ENCODE data around the gene CYP4Z1. TPM values are rescaled to one million over a fixed set of nuclear protein-coding genes. Genes with fewer than 3 reads are reported as not detected.
"Not testable (repeated sequence)": the region's sequence is repeated elsewhere in the genome, so short reads cannot be mapped to it uniquely, and the experiment has no call there.

The CYP4Z1 gene
- total and polyA plus RNA-seq, 4 donors, result 0.25 to 1.3 (median 1.2) TPM

DNA sequence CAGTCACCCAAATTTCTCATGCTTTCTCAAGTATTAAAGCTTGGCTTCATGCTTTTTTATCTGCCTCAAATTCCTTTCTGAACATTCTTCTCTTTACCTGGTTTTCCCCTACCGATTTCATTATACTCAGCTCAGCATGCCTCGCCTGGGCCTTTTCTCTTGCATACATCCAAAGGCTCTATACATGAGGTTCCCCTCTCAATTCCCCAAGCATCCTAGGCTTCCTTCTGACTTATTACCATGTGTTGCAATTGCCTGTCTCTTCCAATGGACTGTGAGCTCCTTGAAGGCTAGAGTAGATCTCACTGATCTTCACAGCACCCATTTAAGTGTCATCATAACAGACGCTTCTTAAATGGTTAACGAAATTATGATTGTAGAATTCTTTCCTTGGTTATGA is 46.1 kb downstream of the CYP4Z1 start:
- TF ChIP-seq, protein P1, sequence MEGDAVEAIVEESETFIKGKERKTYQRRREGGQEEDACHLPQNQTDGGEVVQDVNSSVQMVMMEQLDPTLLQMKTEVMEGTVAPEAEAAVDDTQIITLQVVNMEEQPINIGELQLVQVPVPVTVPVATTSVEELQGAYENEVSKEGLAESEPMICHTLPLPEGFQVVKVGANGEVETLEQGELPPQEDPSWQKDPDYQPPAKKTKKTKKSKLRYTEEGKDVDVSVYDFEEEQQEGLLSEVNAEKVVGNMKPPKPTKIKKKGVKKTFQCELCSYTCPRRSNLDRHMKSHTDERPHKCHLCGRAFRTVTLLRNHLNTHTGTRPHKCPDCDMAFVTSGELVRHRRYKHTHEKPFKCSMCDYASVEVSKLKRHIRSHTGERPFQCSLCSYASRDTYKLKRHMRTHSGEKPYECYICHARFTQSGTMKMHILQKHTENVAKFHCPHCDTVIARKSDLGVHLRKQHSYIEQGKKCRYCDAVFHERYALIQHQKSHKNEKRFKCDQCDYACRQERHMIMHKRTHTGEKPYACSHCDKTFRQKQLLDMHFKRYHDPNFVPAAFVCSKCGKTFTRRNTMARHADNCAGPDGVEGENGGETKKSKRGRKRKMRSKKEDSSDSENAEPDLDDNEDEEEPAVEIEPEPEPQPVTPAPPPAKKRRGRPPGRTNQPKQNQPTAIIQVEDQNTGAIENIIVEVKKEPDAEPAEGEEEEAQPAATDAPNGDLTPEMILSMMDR (IDR thresholded peaks at IDR 0.05; ENCODE audit: control extremely low read depth, extremely low read depth), result no peak
- DNase-seq (no peak), ATAC-seq (ENCODE audit: insufficient read depth, low FRiP score) (no peak)
- Histone ChIP-seq H3K4me1 (ENCODE audit: control insufficient read depth in 5 of 5, insufficient read depth in 5 of 5, low read length in 5 of 5) (no peaks in the 10 kb centered on the region), H3K4me3 (no peak overlapping the region), H3K27me3 (ENCODE audit: control insufficient read depth in 3 of 3, insufficient read depth in 3 of 3, low read length in 2 of 3) (no peaks in the 10 kb centered on the region), H3K36me3 (ENCODE audit: control insufficient read depth in 4 of 4, insufficient read depth in 4 of 4, low read length in 4 of 4) (no peaks in the 10 kb centered on the region), H3K9ac (ENCODE audit: insufficient read depth in 1 of 2, low read length in 2 of 2) (no peak overlapping the region), H3K27ac (ENCODE audit: low read depth in 1 of 2, low read length in 1 of 2) (no peak overlapping the region), H3K9me3 (ENCODE audit: control insufficient read depth in 4 of 4, insufficient read depth in 3 of 4, low read length in 3 of 4) (no peaks in the 10 kb centered on the region)
- 84 to 88% methylated on average over 4 of the region's 4 CpGs for WGBS, 2 donors

DNA sequence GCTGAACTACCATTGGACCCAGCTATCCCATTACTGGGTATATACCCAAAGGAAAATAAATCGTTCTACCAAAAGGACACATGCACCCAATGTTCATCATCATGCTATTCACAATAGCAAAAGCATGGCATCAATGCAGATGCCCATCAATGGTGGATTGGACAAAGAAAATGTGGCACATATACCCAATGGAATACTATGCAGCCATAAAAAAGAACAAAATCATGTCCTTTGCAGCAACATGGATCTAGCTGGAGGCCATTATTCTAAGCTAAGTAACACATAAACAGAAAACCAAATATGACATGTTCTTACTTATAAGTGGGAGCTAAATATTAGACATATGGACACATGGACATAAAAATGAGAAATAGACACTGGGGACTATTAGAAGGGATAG is 54.0 kb downstream of the CYP4Z1 start:
- ATAC-seq (ENCODE audit: insufficient read depth, low FRiP score); H3K9ac ChIP-seq (ENCODE audit: insufficient read depth in 1 of 2, low read length in 2 of 2); H3K27me3 ChIP-seq (ENCODE audit: control insufficient read depth in 3 of 3, insufficient read depth in 3 of 3, low read length in 2 of 3); H3K4me1 ChIP-seq (ENCODE audit: control insufficient read depth in 5 of 5, insufficient read depth in 5 of 5, low read length in 5 of 5); H3K4me3 ChIP-seq; H3K36me3 ChIP-seq (ENCODE audit: control insufficient read depth in 4 of 4, insufficient read depth in 4 of 4, low read length in 4 of 4); DNase-seq; H3K27ac ChIP-seq (ENCODE audit: low read depth in 1 of 2, low read length in 1 of 2); H3K9me3 ChIP-seq (ENCODE audit: control insufficient read depth in 4 of 4, insufficient read depth in 3 of 4, low read length in 3 of 4): not testable (repeated sequence)
- 93 to 96% methylated on average over 1 of the region's 1 CpG for WGBS, 2 donors

DNA sequence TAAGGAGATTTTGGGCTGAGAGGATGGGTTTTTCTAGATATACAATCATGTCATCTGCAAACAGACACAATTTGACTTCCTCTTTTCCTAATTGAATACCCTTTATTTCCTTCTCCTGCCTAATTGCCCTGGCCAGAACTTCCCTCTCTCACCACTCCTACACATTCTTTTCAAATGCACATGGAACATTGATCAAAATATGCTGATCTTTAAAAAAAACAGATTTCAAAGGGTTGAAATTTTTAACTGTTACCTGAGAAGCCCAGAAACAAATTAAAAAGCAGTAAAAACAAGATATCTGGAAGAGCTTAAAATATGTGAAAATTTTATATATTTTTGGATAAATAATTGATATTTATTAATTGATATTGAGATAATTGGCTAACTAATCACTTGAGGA is 57.8 kb downstream of the CYP4Z1 start:
- H3K4me1 ChIP-seq (ENCODE audit: control insufficient read depth in 5 of 5, insufficient read depth in 5 of 5, low read length in 5 of 5); H3K9ac ChIP-seq (ENCODE audit: insufficient read depth in 1 of 2, low read length in 2 of 2); H3K4me3 ChIP-seq; H3K36me3 ChIP-seq (ENCODE audit: control insufficient read depth in 4 of 4, insufficient read depth in 4 of 4, low read length in 4 of 4); H3K9me3 ChIP-seq (ENCODE audit: control insufficient read depth in 4 of 4, insufficient read depth in 3 of 4, low read length in 3 of 4); H3K27me3 ChIP-seq (ENCODE audit: control insufficient read depth in 3 of 3, insufficient read depth in 3 of 3, low read length in 2 of 3); H3K27ac ChIP-seq (ENCODE audit: low read depth in 1 of 2, low read length in 1 of 2); ATAC-seq (ENCODE audit: insufficient read depth, low FRiP score); DNase-seq: not testable (repeated sequence)

DNA sequence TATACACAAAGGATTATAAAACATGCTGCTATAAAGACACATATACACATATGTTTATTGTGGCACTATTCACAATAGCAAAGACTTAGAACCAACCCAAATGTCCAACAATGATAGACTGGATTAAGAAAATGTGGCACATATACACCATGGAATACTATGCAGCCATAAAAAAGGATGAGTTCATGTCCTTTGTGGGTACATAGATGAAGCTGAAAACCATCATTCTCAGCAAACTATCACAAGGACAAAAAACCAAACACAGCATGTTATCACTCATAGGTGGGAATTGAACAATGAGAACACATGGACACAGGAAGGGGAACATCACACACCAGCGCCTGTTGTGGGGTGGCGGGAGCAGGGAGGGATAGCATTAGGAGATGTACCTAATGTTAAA is 60.0 kb downstream of the CYP4Z1 start:
- H3K9me3 ChIP-seq (ENCODE audit: control insufficient read depth in 4 of 4, insufficient read depth in 3 of 4, low read length in 3 of 4); H3K4me1 ChIP-seq (ENCODE audit: control insufficient read depth in 5 of 5, insufficient read depth in 5 of 5, low read length in 5 of 5); H3K4me3 ChIP-seq; ATAC-seq (ENCODE audit: insufficient read depth, low FRiP score); DNase-seq; H3K9ac ChIP-seq (ENCODE audit: insufficient read depth in 1 of 2, low read length in 2 of 2); H3K27me3 ChIP-seq (ENCODE audit: control insufficient read depth in 3 of 3, insufficient read depth in 3 of 3, low read length in 2 of 3); H3K36me3 ChIP-seq (ENCODE audit: control insufficient read depth in 4 of 4, insufficient read depth in 4 of 4, low read length in 4 of 4); H3K27ac ChIP-seq (ENCODE audit: low read depth in 1 of 2, low read length in 1 of 2): not testable (repeated sequence)
- WGBS, 2 donors, result 98 to 100% methylated on average over 2 of the region's 2 CpGs

DNA sequence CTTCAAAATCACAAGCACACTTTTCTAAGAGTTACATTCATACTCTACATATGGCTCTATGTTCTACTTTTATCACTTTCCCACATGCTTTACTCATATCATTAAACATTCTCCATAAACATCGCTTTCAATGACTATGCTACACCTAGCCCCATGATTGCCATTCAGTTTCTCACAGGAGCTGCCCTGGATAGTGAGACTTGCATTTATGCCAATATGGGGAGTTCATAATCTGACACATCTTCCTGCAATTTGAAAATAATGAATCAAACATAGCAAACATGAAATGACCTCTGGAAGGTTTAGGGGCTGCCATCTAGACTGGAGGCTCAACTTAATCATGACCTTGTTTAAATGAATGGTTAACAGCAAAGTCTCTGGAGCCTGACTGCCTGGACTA is 61.2 kb downstream of the CYP4Z1 start:
- Histone ChIP-seq H3K9me3 (ENCODE audit: control insufficient read depth in 4 of 4, insufficient read depth in 3 of 4, low read length in 3 of 4) (no peaks in the 10 kb centered on the region), H3K27me3 (ENCODE audit: control insufficient read depth in 3 of 3, insufficient read depth in 3 of 3, low read length in 2 of 3) (peaks cover 0 to 2% (median 0%) of the 10 kb centered on the region in 3 donors), H3K4me1 (ENCODE audit: control insufficient read depth in 5 of 5, insufficient read depth in 5 of 5, low read length in 5 of 5) (no peaks in the 10 kb centered on the region), H3K36me3 (ENCODE audit: control insufficient read depth in 4 of 4, insufficient read depth in 4 of 4, low read length in 4 of 4) (no peaks in the 10 kb centered on the region), H3K4me3 (no peak overlapping the region), H3K9ac (ENCODE audit: insufficient read depth in 1 of 2, low read length in 2 of 2) (no peak overlapping the region), H3K27ac (ENCODE audit: low read depth in 1 of 2, low read length in 1 of 2) (no peak overlapping the region)
- WGBS, 2 donors, result 96 to 98% methylated on average over 1 of the region's 1 CpG
- no peak for DNase-seq
- no peak for ATAC-seq (ENCODE audit: insufficient read depth, low FRiP score)
- TF ChIP-seq, protein P1 (IDR thresholded peaks at IDR 0.05; ENCODE audit: control extremely low read depth, extremely low read depth), result no peak

DNA sequence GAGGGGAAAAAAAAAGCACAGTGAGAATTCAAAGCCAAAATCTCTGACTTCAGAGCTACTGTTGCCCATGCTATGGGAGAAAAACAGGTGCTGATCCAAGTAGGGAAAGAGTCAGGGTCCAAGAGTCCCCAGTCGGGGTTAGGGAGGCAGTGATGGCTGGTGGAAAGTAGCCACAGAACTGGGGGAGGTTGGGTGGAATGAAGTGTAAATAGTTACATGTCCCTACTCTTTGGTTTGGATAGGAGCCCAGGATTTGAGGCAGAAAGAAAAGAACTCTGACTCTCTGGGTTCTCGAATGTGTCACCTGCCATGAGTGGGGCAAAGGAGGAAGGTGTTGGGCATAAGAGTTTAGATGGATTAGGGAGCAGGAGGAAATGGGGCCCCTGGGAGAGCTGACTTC is 61.8 kb downstream of the CYP4Z1 start:
- DNase-seq (peak in 1 of 3 donors; percentile 10), ATAC-seq (ENCODE audit: insufficient read depth, low FRiP score) (peak; percentile 53)
- H3K36me3 ChIP-seq (ENCODE audit: control insufficient read depth in 4 of 4, insufficient read depth in 4 of 4, low read length in 4 of 4); H3K9ac ChIP-seq (ENCODE audit: insufficient read depth in 1 of 2, low read length in 2 of 2); H3K9me3 ChIP-seq (ENCODE audit: control insufficient read depth in 4 of 4, insufficient read depth in 3 of 4, low read length in 3 of 4); H3K4me1 ChIP-seq (ENCODE audit: control insufficient read depth in 5 of 5, insufficient read depth in 5 of 5, low read length in 5 of 5); H3K27ac ChIP-seq (ENCODE audit: low read depth in 1 of 2, low read length in 1 of 2); H3K4me3 ChIP-seq; H3K27me3 ChIP-seq (ENCODE audit: control insufficient read depth in 3 of 3, insufficient read depth in 3 of 3, low read length in 2 of 3): not testable (repeated sequence)
- 55 to 67% methylated on average over 2 of the region's 2 CpGs for whole genome bisulfite sequencing, 2 donors

DNA sequence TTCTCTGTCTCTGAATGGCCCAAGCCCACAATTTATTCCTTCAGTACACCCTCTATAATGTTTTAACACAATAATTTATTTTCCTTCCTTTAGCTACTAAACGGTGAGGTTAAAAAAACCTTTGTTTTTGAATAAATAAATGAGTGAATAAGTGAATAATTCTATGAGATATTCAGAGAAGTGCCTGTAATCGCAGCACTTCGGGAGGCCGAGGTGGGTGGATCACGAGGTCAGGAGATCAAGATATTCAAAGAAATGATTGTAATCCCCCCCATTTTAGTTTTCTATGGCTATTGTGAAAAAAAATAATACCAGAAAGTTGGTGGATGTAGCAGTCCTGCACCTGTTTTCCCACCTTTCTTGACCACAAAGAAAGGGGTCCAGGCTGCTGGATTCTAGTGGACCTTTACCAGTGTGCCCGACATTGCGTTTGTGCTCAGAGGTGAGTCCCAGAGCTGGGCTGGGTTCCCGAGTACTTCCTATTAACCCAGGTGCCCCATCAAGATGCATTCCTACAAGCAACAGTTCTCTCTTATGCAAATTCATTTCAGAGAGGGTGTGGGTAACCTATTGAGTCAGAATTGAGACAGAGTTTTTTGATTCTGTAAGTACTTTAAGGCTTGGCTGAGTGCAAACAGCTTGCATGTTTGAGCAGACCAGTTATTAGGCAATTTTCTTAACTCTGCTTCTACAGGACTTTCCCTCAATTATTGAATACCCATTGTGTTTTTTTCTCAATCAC is 62.6 kb downstream of the CYP4Z1 start:
- ATAC-seq (ENCODE audit: insufficient read depth, low FRiP score) (peak; percentile 69), DNase-seq (peak in 2 of 3 donors; percentile 35 to 54)
- H3K9ac ChIP-seq (ENCODE audit: insufficient read depth in 1 of 2, low read length in 2 of 2); H3K4me1 ChIP-seq (ENCODE audit: control insufficient read depth in 5 of 5, insufficient read depth in 5 of 5, low read length in 5 of 5); H3K4me3 ChIP-seq; H3K27me3 ChIP-seq (ENCODE audit: control insufficient read depth in 3 of 3, insufficient read depth in 3 of 3, low read length in 2 of 3); H3K9me3 ChIP-seq (ENCODE audit: control insufficient read depth in 4 of 4, insufficient read depth in 3 of 4, low read length in 3 of 4); H3K36me3 ChIP-seq (ENCODE audit: control insufficient read depth in 4 of 4, insufficient read depth in 4 of 4, low read length in 4 of 4): not testable (repeated sequence)
- peak overlapping the region in 1 of 2 donors; percentile 26 for H3K27ac ChIP-seq (ENCODE audit: low read depth in 1 of 2, low read length in 1 of 2)
- 63 to 78% methylated on average over 8 of the region's 8 CpGs for WGBS, 2 donors
